ENCODE data around the gene IQSEC1.

IQSEC1 gene

GRCh38 chr3:12963922-12964701, 109.1 kb downstream of the IQSEC1 start:
- no peak for DNase-seq

- DNase-seq: no peak
Measured at GRCh38 chr3:12963231-12963896, 109.9 kb downstream of the IQSEC1 start.

GRCh38 chr3:12962292-12962691, 110.9 kb downstream of the IQSEC1 start:
- DNase-seq: no peak

- no peak for DNase-seq
Measured at GRCh38 chr3:12961697-12962036, 111.6 kb downstream of the IQSEC1 start.

- DNase-seq: no peak
Measured at GRCh38 chr3:12961007-12961696, 112.1 kb downstream of the IQSEC1 start.

GRCh38 chr3:12960497-12960896, 112.7 kb downstream of the IQSEC1 start:
- no peak for DNase-seq

- no peak for DNase-seq
Measured at GRCh38 chr3:12959838-12960378, 113.3 kb downstream of the IQSEC1 start.

GRCh38 chr3:12959410-12959809, 113.8 kb downstream of the IQSEC1 start:
- no peak for DNase-seq

GRCh38 chr3:12957824-12958792, 115.1 kb downstream of the IQSEC1 start:
- DNase-seq: no peak

GRCh38 chr3:12957339-12957738, 115.9 kb downstream of the IQSEC1 start:
- DNase-seq: no peak

GRCh38 chr3:12956316-12956660, 116.9 kb downstream of the IQSEC1 start:
- no peak for DNase-seq

GRCh38 chr3:12955651-12956315, 117.4 kb downstream of the IQSEC1 start:
- DNase-seq: no peak

GRCh38 chr3:12954891-12955650, 118.2 kb downstream of the IQSEC1 start:
- DNase-seq: no peak

- DNase-seq: no peak
Measured at GRCh38 chr3:12954180-12954579, 119.0 kb downstream of the IQSEC1 start.

GRCh38 chr3:12953201-12953995, 119.8 kb downstream of the IQSEC1 start:
- DNase-seq: no peak

- DNase-seq: no peak
Measured at GRCh38 chr3:12952343-12953200, 120.7 kb downstream of the IQSEC1 start.

- DNase-seq: no peak
Measured at GRCh38 chr3:12948891-12949711, 124.1 kb downstream of the IQSEC1 start.

- no peak for DNase-seq
Measured at GRCh38 chr3:12948371-12948770, 124.9 kb downstream of the IQSEC1 start.

All from T1000 (cell line).